Neural progenitor cell (in vitro differentiated cells): Measurements from ENCODE around the gene CREBBP.

Experiments
- CTCF ChIP-seq: fragments of 200-600 bp; sonication (generic); IDR thresholded peaks from 2 replicates; pipeline ENCODE4 v1.5.1; 2017; ENCODE audit warnings: antibody characterized with exemption, mild to moderate bottlenecking
- EZH2 ChIP-seq: fragments of 200-600 bp; sonication (generic); IDR thresholded peaks from 2 replicates; pipeline ENCODE4 v1.6.1; 2017; ENCODE audit warnings: antibody characterized with exemption, mild to moderate bottlenecking, moderate library complexity

GRCh38 chr16:3738541-3738940 is 142.0 kb downstream of the CREBBP start:
- no peak for TF ChIP-seq CTCF
- TF ChIP-seq EZH2: no peak
